SU-DHL-6 (cell line): ENCODE data around the gene HOXB3.

Source experiments
- CTCF ChIP-seq: fragments of 200-600 bp; sonication (generic); IDR thresholded peaks from one replicate; pipeline ENCODE4 v1.5.1; 2017; ENCODE audit warnings: antibody characterized with exemption, mild to moderate bottlenecking, low read length, moderate library complexity; ENCODE audit not compliant: insufficient read depth, poor library complexity, severe bottlenecking
- EZH2phosphoT487 ChIP-seq: fragments of 200-600 bp; sonication (generic), shearing (Covaris generic); conservative IDR thresholded peaks from 2 replicates; pipeline ENCODE4 v1.6.1; 2018; ENCODE audit warnings: mild to moderate bottlenecking, antibody characterized with exemption, low read length, moderate library complexity, mixed read lengths

GRCh38 chr17:48500435-48501426 lies 89.3 kb downstream of the HOXB3 start:
- no peak for TF ChIP-seq CTCF
- TF ChIP-seq EZH2phosphoT487, result no peak
